Activated T-helper 2 cell treated with anti-CD3 and anti-CD28 coated beads, Interferon-gamma antibody, Interleukin-2, Interleukin-4, amounts not matched to agents 10 μg/mL and 5 μg/mL and 100 μg/mL, durations not matched to agents 14 hours and 24 hours and 36 hours (primary cell): ENCODE results near the gene LHFPL2. TPM values are rescaled to one million over a fixed set of nuclear protein-coding genes. Genes with fewer than 3 reads are reported as not detected.

Experiments
- DNase-seq: peaks from one replicate; pipeline ENCODE4 v3.0.0; 2021; ENCODE audit warnings: low spot score
- H3K27ac Mint-ChIP-seq: one replicate; pipeline ENCODE4 v1.8.0; 2021; ENCODE audit warnings: mixed read lengths
- H3K27me3 Mint-ChIP-seq: one replicate; pipeline ENCODE4 v1.8.0; 2021; ENCODE audit warnings: low read depth, mixed read lengths
- H3K36me3 Mint-ChIP-seq: one replicate; pipeline ENCODE4 v1.8.0; 2021; ENCODE audit warnings: low read depth, mixed read lengths
- H3K4me1 Mint-ChIP-seq: one replicate; pipeline ENCODE4 v1.8.0; 2021; ENCODE audit warnings: low read depth, mixed read lengths
- H3K4me3 Mint-ChIP-seq: one replicate; pipeline ENCODE4 v1.8.0; 2021; ENCODE audit warnings: low read depth, mild to moderate bottlenecking, moderate library complexity, mixed read lengths
- H3K9me3 Mint-ChIP-seq: one replicate; pipeline ENCODE4 v1.8.0; 2021; ENCODE audit warnings: mixed read lengths
- intact Hi-C: fragments of 100-400 bp; cut with micrococcal nuclease; formaldehyde crosslinking; loops from one replicate; pipeline ENCODE4 v1.15.1; 2023
- total RNA-seq: library from RNA; stranded (reverse); gene quantifications from 2 replicates; pipeline ENCODE4 v1.2.3, GENCODE V29; 2022

Gene LHFPL2
- total RNA-seq, 1 donor from 2014 or later, result 0.16 TPM

DNA sequence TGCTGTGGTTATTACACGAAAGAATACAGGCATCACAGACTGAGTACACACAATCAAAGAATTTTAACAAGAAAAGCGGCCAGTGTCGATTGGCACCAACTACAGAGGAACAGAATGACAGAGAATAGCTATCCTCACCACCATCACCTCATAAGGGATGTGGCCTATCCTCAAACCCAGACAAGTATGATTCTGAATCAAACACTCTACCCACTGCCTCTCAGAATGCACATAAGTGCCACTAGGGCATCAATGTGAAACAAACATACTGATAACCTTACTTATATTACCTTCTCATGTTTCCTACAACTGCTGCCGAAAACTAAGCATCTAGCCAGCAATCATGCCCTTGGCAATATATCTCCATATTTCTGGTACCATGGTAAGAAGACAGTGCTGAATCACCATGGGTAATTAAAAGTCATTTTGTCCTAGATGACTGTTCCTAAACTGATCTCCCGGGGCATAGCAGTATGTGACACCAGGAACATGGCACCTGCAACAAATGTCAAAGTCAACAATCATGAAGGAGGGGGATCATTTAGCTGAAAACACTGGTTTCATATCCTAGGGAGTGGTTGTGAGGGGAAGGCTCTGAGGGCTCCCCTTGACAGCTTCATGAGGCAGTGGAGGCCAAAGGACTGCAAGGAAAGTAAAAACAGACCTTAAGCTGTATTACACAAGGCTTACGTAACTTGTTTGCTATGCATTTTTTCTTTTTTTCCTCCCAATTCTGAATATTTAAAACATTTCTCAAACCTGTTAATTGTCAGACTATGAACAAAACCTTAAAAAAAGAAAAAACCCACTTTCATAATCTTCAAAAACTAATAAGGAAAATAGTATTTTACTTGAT lies 88.3 kb downstream of the LHFPL2 start:
- H3K36me3 Mint-ChIP-seq, result no peaks in the 10 kb centered on the region
- H3K9me3 Mint-ChIP-seq, result no peaks in the 10 kb centered on the region
- H3K27ac Mint-ChIP-seq, result no peak overlapping the region
- no peak overlapping the region for H3K4me3 Mint-ChIP-seq
- intact Hi-C loops, result no loop called here
- H3K27me3 Mint-ChIP-seq, result peaks cover 21% of the 10 kb centered on the region
- H3K4me1 Mint-ChIP-seq, result no peaks in the 10 kb centered on the region
- DNase-seq, result no peak

DNA sequence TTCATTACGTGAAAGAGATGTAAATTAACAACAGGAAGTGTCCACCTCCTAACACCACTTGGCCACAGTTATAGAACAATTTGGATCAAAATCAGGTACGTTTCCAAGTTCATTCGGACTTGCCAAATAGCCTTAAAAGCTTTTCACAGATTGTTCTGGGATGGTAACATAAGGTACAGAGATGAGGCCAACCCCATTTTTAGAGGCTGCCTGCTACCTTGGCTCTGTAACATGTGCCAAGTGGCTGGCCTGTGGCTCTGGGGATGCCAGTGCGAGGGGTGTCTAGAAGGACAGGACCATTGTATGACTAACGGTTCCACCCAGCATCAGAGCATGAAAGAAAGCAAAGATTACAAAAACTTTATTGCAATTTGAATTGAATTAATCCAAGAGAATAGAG lies 91.0 kb downstream of the LHFPL2 start:
- no peaks in the 10 kb centered on the region for H3K36me3 Mint-ChIP-seq
- no peak overlapping the region for H3K27ac Mint-ChIP-seq
- DNase-seq, result no peak
- H3K9me3 Mint-ChIP-seq, result no peaks in the 10 kb centered on the region
- peaks cover 2% of the 10 kb centered on the region for H3K4me1 Mint-ChIP-seq
- intact Hi-C loops, result no loop called here
- H3K27me3 Mint-ChIP-seq, result peaks cover 28% of the 10 kb centered on the region
- H3K4me3 Mint-ChIP-seq, result no peak overlapping the region

DNA sequence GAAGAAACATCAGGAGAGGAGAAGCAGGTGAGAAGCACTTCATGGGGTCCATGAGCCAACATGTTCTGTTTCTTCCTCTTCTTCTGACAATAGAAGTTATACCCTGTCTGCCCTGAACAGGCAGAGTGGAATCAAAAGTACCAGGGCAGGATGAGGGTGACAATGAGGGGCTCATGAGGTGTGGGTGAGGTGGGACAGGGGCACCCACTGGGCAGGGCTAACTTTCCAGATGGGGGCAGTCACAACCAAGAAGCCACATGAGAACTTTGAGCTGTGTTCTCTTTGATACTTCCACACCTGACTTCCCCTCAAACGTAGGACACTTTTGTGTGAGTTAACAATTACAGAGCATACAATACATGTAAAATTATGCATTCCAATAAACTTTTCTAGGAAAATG lies 92.7 kb downstream of the LHFPL2 start:
- Mint-ChIP-seq H3K36me3 (no peaks in the 10 kb centered on the region), H3K27ac (no peak overlapping the region), H3K4me3 (no peak overlapping the region), H3K9me3 (no peaks in the 10 kb centered on the region), H3K27me3 (peaks cover 26% of the 10 kb centered on the region), H3K4me1 (peaks cover 2% of the 10 kb centered on the region)
- DNase-seq, result no peak
- intact Hi-C loops, result no loop called here

DNA sequence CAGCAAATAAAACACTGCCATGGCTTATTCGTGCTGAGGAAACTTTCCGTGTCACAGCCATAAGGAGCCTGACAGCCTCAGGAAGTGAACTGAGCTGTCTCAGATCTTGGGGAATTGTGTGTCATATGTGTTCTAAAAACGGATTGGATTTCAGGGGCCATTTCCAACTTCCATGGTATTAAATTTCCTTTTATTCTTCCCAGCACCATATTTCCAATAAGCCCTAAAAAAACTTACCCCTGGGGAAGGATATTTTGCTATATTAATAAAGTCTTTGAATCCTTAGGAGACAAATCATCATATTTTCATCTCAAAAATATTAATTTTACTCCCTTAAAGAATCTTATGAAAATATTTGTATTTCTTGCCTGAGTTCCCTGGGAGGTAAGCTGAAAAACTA lies 93.9 kb downstream of the LHFPL2 start:
- Mint-ChIP-seq H3K27me3 (peaks cover 20% of the 10 kb centered on the region), H3K36me3 (no peaks in the 10 kb centered on the region), H3K27ac (no peak overlapping the region), H3K9me3 (no peaks in the 10 kb centered on the region), H3K4me1 (peaks cover 2% of the 10 kb centered on the region), H3K4me3 (no peak overlapping the region)
- intact Hi-C loops, result no loop called here
- no peak for DNase-seq

DNA sequence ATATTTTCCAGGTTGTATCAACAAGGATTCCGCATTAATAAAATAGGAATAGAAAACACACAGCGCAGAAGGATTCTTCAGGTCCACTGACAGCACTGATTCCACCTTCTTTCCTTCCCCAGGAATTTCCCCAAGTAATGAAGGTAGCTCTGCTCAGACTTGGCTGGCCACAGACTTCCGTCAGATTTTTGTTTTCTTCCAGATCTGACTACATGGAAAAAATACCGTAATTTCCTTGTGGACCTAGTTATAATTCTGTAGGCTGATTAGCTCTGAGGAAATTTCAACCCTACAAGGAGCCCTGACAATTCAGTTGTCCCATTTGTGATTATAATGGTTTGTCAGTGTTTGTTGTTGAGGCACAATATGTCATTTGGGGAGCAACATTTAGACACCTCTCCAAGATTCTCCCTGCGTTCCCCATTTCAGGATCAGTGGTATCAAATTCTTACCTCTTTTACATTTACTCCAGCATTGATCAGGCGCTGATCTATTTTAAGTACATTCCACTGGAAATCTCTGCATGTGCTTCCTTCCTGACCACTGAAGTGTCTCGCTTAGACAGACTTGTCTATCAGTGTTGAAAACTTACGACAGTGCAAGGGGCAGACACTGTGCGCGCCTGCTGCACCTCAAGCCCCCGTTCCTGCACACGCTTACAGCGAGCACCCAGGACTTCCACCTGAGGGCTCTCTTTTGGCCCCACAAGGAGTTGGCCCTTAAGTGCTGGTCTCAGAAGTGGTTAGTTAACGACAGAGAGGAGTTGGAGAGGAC lies 94.8 kb downstream of the LHFPL2 start:
- intact Hi-C loops, result no loop called here

DNA sequence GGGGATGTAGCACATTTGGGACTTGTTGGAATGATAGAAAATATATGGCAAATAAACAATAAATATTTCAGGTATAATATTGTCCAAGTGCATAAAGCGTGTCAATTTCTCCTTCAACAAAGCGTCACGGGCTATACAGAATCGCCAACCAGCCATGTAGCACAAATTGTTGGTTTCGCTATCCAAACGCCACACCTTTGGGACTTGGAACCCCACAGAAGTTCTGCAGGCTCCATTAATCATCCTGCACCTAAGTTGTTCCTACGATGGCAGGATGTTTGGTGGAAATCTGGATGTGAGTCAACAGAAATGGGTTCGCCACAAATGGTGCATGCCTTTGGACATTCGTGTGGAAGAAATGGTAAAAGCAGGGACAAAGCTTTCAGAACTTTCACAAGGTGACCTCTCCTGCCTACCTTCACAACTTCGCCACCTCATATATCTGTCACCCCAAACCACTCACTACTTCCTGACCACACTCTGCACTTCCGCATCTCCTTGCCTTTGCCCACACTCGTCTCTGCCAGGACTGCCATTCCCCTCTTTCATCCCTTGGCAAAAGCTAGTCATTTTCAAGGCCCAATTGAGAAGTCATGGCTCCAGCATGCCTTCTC lies 95.7 kb downstream of the LHFPL2 start:
- intact Hi-C loops, result no loop called here
- peaks cover 2% of the 10 kb centered on the region for H3K4me1 Mint-ChIP-seq
- no peak for DNase-seq
- H3K9me3 Mint-ChIP-seq, result no peaks in the 10 kb centered on the region
- H3K36me3 Mint-ChIP-seq, result no peaks in the 10 kb centered on the region
- H3K27me3 Mint-ChIP-seq, result peaks cover 16% of the 10 kb centered on the region
- H3K27ac Mint-ChIP-seq, result no peak overlapping the region
- H3K4me3 Mint-ChIP-seq, result no peak overlapping the region

More for the DNA sequence above, 94.8 kb downstream of the LHFPL2 start:
- H3K27me3 Mint-ChIP-seq, result peaks cover 16% of the 10 kb centered on the region
- peaks cover 2% of the 10 kb centered on the region for H3K4me1 Mint-ChIP-seq
- no peak for DNase-seq
- no peaks in the 10 kb centered on the region for H3K36me3 Mint-ChIP-seq
- H3K4me3 Mint-ChIP-seq, result no peak overlapping the region
- no peak overlapping the region for H3K27ac Mint-ChIP-seq
- H3K9me3 Mint-ChIP-seq, result no peaks in the 10 kb centered on the region

DNA sequence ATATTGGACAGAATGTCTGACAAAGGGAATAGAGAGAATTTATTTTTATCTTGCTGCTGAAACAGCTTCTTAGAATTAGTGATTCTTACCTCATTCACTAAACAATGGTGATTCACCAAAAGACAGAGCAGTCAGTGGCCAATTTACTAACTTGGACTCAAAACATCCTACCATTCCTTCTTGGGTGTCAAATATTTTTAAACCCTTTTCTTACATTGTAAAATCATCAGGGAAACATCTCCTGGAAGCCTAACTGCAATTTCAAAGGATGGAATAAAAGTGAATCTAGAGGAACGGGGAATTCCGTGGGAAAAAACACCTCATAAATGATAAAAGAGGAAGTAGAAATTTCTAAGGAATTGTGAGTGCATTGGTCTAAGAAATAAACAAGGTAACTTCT lies 97.7 kb downstream of the LHFPL2 start:
- Mint-ChIP-seq H3K27me3 (peaks cover 13% of the 10 kb centered on the region), H3K36me3 (no peaks in the 10 kb centered on the region), H3K4me1 (peaks cover 2% of the 10 kb centered on the region), H3K27ac (no peak overlapping the region), H3K4me3 (no peak overlapping the region), H3K9me3 (no peaks in the 10 kb centered on the region)
- intact Hi-C loops, result no loop called here
- DNase-seq, result no peak

DNA sequence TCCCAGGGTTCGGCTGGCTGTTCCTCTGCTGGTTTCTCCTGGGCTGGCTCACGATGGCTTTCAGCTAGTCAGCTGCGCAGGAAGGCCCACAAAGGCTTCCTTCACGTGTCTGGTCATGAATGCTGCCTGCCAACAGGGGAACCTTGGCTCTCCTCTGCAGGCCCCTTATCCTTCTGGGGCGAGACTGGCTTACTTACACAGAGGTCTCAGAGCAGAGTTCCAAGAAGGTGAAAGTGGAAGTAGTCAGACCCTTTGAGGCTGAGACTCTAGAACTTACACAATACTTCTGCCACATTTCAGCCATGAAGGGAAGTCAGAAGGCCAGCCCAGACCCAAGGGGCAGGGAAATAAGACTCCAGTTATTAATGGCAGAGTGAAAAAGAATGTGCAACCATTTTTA lies 99.5 kb downstream of the LHFPL2 start:
- Mint-ChIP-seq H3K27ac (no peak overlapping the region), H3K4me1 (peaks cover 2% of the 10 kb centered on the region), H3K36me3 (no peaks in the 10 kb centered on the region)

DNA sequence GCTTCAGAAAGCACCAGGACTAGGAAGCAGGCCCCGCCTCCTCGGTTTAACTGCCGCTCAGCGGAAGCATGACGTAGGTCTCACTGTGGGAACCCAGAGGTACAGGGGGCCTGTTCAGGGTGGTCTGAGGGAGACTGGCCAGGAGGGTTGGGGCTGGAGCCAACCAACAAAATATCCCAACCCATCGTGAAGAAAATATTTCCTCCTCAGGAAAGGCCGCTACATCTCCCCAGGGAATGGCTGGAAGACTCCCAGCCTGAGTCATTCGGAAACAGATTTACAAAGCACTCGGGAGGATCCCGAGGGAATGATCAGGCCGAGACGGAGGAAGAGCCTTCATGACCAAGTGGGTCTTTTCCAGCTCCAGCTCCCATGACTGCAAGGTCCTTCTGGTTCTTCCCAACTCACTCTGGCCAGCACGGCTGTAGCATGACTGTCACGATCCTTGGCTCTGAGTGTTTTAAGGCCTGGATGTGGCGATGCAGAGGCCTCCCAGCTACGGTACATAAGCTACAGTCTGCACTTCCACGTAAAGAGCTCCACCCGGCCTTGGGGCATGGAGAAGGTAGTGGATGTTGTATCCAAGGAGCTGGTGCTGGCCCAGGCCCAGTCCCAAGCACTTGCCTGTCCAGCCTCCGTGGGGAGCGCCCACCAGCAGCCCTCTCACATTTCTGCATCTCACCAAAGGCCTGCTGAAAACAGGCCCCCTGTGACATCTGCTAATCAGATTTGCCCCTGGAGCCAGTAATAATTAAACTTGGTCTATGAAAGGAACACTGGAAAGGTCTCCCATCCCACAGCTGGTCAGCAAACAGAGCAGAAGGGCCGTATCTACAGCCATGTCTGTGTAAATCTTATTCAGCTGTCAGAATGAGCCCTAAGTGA lies 100.6 kb downstream of the LHFPL2 start:
- no peaks in the 10 kb centered on the region for H3K9me3 Mint-ChIP-seq
- intact Hi-C loops, result no loop called here
- no peaks in the 10 kb centered on the region for H3K36me3 Mint-ChIP-seq
- no peak overlapping the region for H3K4me3 Mint-ChIP-seq
- no peak for DNase-seq
- no peak overlapping the region for H3K27ac Mint-ChIP-seq
- H3K4me1 Mint-ChIP-seq, result peaks cover under 1% of the 10 kb centered on the region
- no peaks in the 10 kb centered on the region for H3K27me3 Mint-ChIP-seq

More for the DNA sequence above, 99.5 kb downstream of the LHFPL2 start:
- no peak for DNase-seq
- Mint-ChIP-seq H3K27me3 (peaks cover 3% of the 10 kb centered on the region), H3K9me3 (no peaks in the 10 kb centered on the region), H3K4me3 (no peak overlapping the region)
- intact Hi-C loops, result no loop called here

DNA sequence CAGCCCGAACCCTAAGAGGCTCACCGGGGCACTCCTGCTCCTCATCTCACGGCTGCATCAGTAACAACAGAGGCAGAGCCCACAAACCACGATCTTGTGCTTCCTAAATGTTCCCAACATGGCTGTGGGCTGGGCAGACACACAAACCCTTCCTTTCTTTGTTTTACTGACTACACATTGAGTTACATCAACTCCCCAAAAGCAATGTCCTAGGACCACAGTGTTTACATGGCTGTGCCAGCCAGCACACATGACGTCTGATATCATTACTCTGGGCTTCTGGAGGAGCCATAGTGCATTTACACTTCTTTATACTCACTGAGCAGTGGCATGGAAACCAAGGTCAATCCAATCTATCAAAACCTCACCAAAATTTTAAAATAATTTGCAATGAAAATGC lies 101.4 kb downstream of the LHFPL2 start:
- H3K4me1 Mint-ChIP-seq, result no peaks in the 10 kb centered on the region
- intact Hi-C loops, result no loop called here
- no peak overlapping the region for H3K4me3 Mint-ChIP-seq
- H3K9me3 Mint-ChIP-seq, result no peaks in the 10 kb centered on the region
- no peaks in the 10 kb centered on the region for H3K27me3 Mint-ChIP-seq
- H3K27ac Mint-ChIP-seq, result no peak overlapping the region
- no peak for DNase-seq
- H3K36me3 Mint-ChIP-seq, result no peaks in the 10 kb centered on the region

DNA sequence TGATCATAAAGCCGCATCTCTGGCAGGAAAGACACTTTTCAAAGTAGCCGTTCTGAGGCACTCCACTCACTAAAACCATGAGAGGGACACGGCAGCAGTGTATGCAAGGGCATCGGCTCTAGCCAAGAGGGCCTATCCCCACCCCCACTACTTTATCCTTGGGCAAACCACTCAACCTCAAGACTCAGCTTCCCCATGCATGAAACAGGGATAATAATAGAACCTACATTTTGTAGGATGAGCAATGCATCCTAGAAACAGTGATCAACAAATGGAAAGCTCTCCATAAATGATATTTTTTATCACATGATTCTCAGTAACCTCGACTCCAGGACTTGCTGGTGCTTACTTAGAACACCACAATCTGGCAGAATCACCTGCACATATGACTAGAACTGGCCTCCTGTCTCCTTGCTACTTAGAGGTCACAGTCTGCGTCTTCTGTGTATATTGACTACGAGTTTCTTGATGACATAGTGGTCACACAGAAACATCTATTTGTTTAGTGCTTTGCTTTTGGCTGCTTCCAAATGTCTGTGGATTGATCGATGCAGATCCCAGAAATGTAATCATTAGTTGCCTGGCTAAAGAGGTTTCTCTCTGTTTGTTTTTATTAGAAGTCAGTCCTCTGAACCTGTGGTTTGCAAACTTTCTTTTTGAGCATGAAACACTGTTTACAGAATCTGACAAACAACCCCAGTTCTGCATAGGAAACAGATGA lies 102.1 kb downstream of the LHFPL2 start:
- Mint-ChIP-seq H3K27me3 (no peaks in the 10 kb centered on the region), H3K4me1 (no peaks in the 10 kb centered on the region), H3K36me3 (no peaks in the 10 kb centered on the region), H3K9me3 (no peaks in the 10 kb centered on the region), H3K27ac (no peak overlapping the region), H3K4me3 (no peak overlapping the region)
- intact Hi-C loops, result no loop called here
- DNase-seq, result no peak

DNA sequence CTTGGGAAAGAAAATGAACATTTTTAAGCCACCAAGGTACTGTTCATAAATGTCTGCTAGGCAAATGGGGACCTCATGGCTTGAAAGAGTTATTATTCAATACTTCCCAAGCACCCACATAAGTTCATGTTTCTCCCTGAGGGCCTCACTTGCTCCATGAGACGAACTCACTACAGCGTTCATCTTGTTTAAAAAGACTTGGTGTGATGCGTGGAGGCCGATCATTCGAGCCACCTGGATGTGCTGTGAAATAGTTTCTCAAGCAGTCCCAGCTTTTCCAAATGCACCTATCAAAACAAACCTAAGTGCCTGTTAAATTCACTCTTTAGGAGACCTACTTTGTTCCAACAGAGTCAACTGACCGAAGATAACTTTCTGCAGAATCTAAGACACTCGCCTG lies 103.2 kb downstream of the LHFPL2 start:
- Mint-ChIP-seq H3K27ac (no peak overlapping the region), H3K4me1 (no peaks in the 10 kb centered on the region), H3K27me3 (no peaks in the 10 kb centered on the region), H3K36me3 (no peaks in the 10 kb centered on the region), H3K4me3 (no peak overlapping the region), H3K9me3 (no peaks in the 10 kb centered on the region)
- no peak for DNase-seq
- intact Hi-C loops, result no loop called here
